ENCODE data around the gene KNCN.

Gene KNCN

GRCh38 chr1:46529031-46529630 lies 22.3 kb downstream of the KNCN start:
- TF ChIP-seq GATA2 (IDR thresholded peaks at IDR 0.05; ENCODE audit: low read depth, low read length): no peak
- no peak for TF ChIP-seq GATA3 (IDR thresholded peaks at IDR 0.05; ENCODE audit: low read depth, low read length)

- TF ChIP-seq GATA2 (IDR thresholded peaks at IDR 0.05; ENCODE audit: low read depth, low read length) (no peak), GATA3 (IDR thresholded peaks at IDR 0.05; ENCODE audit: low read depth, low read length) (no peak)
These were observed 23.0 kb downstream of the KNCN start for GRCh38 chr1:46528297-46528955.

GRCh38 chr1:46527474-46528296 lies 23.8 kb downstream of the KNCN start:
- no peak for TF ChIP-seq GATA3 (IDR thresholded peaks at IDR 0.05; ENCODE audit: low read depth, low read length)
- TF ChIP-seq GATA2 (IDR thresholded peaks at IDR 0.05; ENCODE audit: low read depth, low read length): no peak

- TF ChIP-seq GATA3 (IDR thresholded peaks at IDR 0.05; ENCODE audit: low read depth, low read length) (no peak), GATA2 (IDR thresholded peaks at IDR 0.05; ENCODE audit: low read depth, low read length) (no peak)
These were observed 24.7 kb downstream of the KNCN start for GRCh38 chr1:46526691-46527291.

- no peak for TF ChIP-seq GATA2 (IDR thresholded peaks at IDR 0.05; ENCODE audit: low read depth, low read length)
- no peak for TF ChIP-seq GATA3 (IDR thresholded peaks at IDR 0.05; ENCODE audit: low read depth, low read length)
These were observed 25.3 kb downstream of the KNCN start for GRCh38 chr1:46526013-46526690.

- TF ChIP-seq GATA3 (IDR thresholded peaks at IDR 0.05; ENCODE audit: low read depth, low read length) (no peak), GATA2 (IDR thresholded peaks at IDR 0.05; ENCODE audit: low read depth, low read length) (no peak)
These were observed 26.0 kb downstream of the KNCN start for GRCh38 chr1:46525253-46525983.

- TF ChIP-seq GATA3 (IDR thresholded peaks at IDR 0.05; ENCODE audit: low read depth, low read length): no peak
- TF ChIP-seq GATA2 (IDR thresholded peaks at IDR 0.05; ENCODE audit: low read depth, low read length): no peak
These were observed 26.6 kb downstream of the KNCN start for GRCh38 chr1:46524843-46525242.

GRCh38 chr1:46523496-46524353 lies 27.7 kb downstream of the KNCN start:
- no peak for TF ChIP-seq GATA3 (IDR thresholded peaks at IDR 0.05; ENCODE audit: low read depth, low read length)
- TF ChIP-seq GATA2 (IDR thresholded peaks at IDR 0.05; ENCODE audit: low read depth, low read length): no peak

GRCh38 chr1:46522969-46523320 lies 28.5 kb downstream of the KNCN start:
- TF ChIP-seq GATA3 (IDR thresholded peaks at IDR 0.05; ENCODE audit: low read depth, low read length): no peak
- no peak for TF ChIP-seq GATA2 (IDR thresholded peaks at IDR 0.05; ENCODE audit: low read depth, low read length)

GRCh38 chr1:46522184-46522968 lies 29.1 kb downstream of the KNCN start:
- TF ChIP-seq GATA2 (IDR thresholded peaks at IDR 0.05; ENCODE audit: low read depth, low read length) (no peak), GATA3 (IDR thresholded peaks at IDR 0.05; ENCODE audit: low read depth, low read length) (no peak)

GRCh38 chr1:46521414-46521813 lies 30.0 kb downstream of the KNCN start:
- TF ChIP-seq GATA3 (IDR thresholded peaks at IDR 0.05; ENCODE audit: low read depth, low read length) (no peak), GATA2 (IDR thresholded peaks at IDR 0.05; ENCODE audit: low read depth, low read length) (no peak)
